Uterus (tissue), 2 donors: ENCODE results near the gene AGAP4.

ENCODE experiments used
- POLR2A ChIP-seq, 2 donors: fragments of 450-650 bp; IDR thresholded peaks; one replicate each; pipeline ENCODE4 v1.6.1; 2016; ENCODE audit warnings: antibody characterized with exemption in 2 of 2, mild to moderate bottlenecking in 1 of 2, moderate library complexity in 1 of 2
- TF ChIP-seq, protein P1 (sequence below), 4 experiments: fragments of 200-600 bp in 2 of 4; fragments of 450-650 bp in 2 of 4; sonication (generic) in 2 of 4; IDR thresholded peaks; one replicate each; pipeline ENCODE4 v1.5.1; 2016 to 2019; ENCODE audit warnings: antibody characterized with exemption in 4 of 4, mild to moderate bottlenecking in 2 of 4, moderate library complexity in 1 of 4

DNA sequence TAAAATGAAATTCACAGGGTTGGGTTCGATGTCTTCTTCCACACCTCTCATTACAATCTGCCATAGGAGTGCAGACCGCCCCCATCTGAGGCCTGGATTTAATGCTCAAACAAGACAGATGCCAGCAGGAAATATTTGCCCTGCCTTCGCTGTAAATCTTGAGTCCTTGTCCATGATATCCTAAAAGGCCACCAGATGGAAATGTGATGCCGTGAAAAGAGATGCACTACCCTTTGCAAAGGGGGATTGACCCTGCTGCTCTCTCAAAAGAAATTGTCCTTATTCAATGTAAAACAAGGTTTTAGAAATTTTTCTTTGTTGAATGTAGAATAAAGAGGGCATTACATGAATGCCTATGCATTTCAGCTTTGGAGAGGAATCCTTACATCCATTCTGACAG is 37.5 kb downstream of the AGAP4 start:
- TF ChIP-seq, protein P1, sequence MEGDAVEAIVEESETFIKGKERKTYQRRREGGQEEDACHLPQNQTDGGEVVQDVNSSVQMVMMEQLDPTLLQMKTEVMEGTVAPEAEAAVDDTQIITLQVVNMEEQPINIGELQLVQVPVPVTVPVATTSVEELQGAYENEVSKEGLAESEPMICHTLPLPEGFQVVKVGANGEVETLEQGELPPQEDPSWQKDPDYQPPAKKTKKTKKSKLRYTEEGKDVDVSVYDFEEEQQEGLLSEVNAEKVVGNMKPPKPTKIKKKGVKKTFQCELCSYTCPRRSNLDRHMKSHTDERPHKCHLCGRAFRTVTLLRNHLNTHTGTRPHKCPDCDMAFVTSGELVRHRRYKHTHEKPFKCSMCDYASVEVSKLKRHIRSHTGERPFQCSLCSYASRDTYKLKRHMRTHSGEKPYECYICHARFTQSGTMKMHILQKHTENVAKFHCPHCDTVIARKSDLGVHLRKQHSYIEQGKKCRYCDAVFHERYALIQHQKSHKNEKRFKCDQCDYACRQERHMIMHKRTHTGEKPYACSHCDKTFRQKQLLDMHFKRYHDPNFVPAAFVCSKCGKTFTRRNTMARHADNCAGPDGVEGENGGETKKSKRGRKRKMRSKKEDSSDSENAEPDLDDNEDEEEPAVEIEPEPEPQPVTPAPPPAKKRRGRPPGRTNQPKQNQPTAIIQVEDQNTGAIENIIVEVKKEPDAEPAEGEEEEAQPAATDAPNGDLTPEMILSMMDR (IDR thresholded peaks at IDR 0.05), result no peak
- no peak for TF ChIP-seq POLR2A (IDR thresholded peaks at IDR 0.05)
